Measurements from ENCODE around the gene PLA2G4C. TPM values are rescaled to one million over a fixed set of nuclear protein-coding genes. Genes with fewer than 3 reads are reported as not detected.

The PLA2G4C gene
- total and polyA plus RNA-seq, 2 donors from 2014 or later, result 11.0 to 16.5 TPM

GRCh38 chr19:48118131-48118517 lies 7.5 kb upstream of the PLA2G4C start:
- Histone ChIP-seq H3K9ac (ENCODE audit: low read length in 3 of 3) (no peak overlapping the region), H3K27me3 (ENCODE audit: control insufficient read depth, insufficient read depth, low read length) (no peaks in the 10 kb centered on the region), H3K27ac (ENCODE audit: low read depth in 2 of 2, low read length in 2 of 2) (peak overlapping the region in 1 of 2 donors; percentile 77), H3K36me3 (ENCODE audit: control insufficient read depth in 2 of 3, insufficient read depth in 3 of 3, low read length in 3 of 3) (no peaks in the 10 kb centered on the region), H3K4me1 (ENCODE audit: control insufficient read depth in 2 of 3, insufficient read depth in 2 of 3, low read depth in 1 of 3, low read length in 3 of 3) (peaks cover 0 to under 1% (median 0%) of the 10 kb centered on the region in 3 donors), H3K4me3 (ENCODE audit: low read length in 3 of 3) (no peak overlapping the region), H3K9me3 (ENCODE audit: control insufficient read depth in 2 of 3, insufficient read depth in 1 of 3, low read length in 3 of 3) (no peaks in the 10 kb centered on the region)
- FAIRE-seq (no peak), DNase-seq (no peak)
- no peak for TF ChIP-seq CTCF (IDR thresholded peaks at IDR 0.05; ENCODE audit: borderline replicate concordance, extremely low read depth, insufficient read depth)
- intact Hi-C loops (cut with DNase I), result no loop called here

- Histone ChIP-seq H3K4me3 (ENCODE audit: low read length in 3 of 3) (no peak overlapping the region), H3K4me1 (ENCODE audit: control insufficient read depth in 2 of 3, insufficient read depth in 2 of 3, low read depth in 1 of 3, low read length in 3 of 3) (no peaks in the 10 kb centered on the region), H3K9ac (ENCODE audit: low read length in 3 of 3) (no peak overlapping the region), H3K27ac (ENCODE audit: low read depth in 2 of 2, low read length in 2 of 2) (peak overlapping the region in 1 of 2 donors; percentile 77), H3K9me3 (ENCODE audit: control insufficient read depth in 2 of 3, insufficient read depth in 1 of 3, low read length in 3 of 3) (no peaks in the 10 kb centered on the region), H3K27me3 (ENCODE audit: control insufficient read depth, insufficient read depth, low read length) (no peaks in the 10 kb centered on the region), H3K36me3 (ENCODE audit: control insufficient read depth in 2 of 3, insufficient read depth in 3 of 3, low read length in 3 of 3) (no peaks in the 10 kb centered on the region)
- DNase-seq, result peak in 1 of 5 donors; percentile 13
- intact Hi-C loops (cut with DNase I), result no loop called here
- no peak for FAIRE-seq
- no peak for TF ChIP-seq CTCF (IDR thresholded peaks at IDR 0.05; ENCODE audit: borderline replicate concordance, extremely low read depth, insufficient read depth)
Measured at GRCh38 chr19:48117515-48118130, 7.0 kb upstream of the PLA2G4C start.

- FAIRE-seq (no peak), DNase-seq (no peak)
- intact Hi-C loops (cut with DNase I), result no loop called here
- no peaks in the 10 kb centered on the region for H3K27me3 ChIP-seq (ENCODE audit: control insufficient read depth, insufficient read depth, low read length)
- H3K9ac ChIP-seq (ENCODE audit: low read length in 3 of 3), result no peak overlapping the region
- H3K27ac ChIP-seq (ENCODE audit: low read depth in 2 of 2, low read length in 2 of 2), result no peak overlapping the region
- H3K9me3 ChIP-seq (ENCODE audit: control insufficient read depth in 2 of 3, insufficient read depth in 1 of 3, low read length in 3 of 3), result no peaks in the 10 kb centered on the region
- peaks cover 0 to 5% (median 0%) of the 10 kb centered on the region in 3 donors for H3K4me1 ChIP-seq (ENCODE audit: control insufficient read depth in 2 of 3, insufficient read depth in 2 of 3, low read depth in 1 of 3, low read length in 3 of 3)
- H3K4me3 ChIP-seq (ENCODE audit: low read length in 3 of 3), result no peak overlapping the region
- no peaks in the 10 kb centered on the region for H3K36me3 ChIP-seq (ENCODE audit: control insufficient read depth in 2 of 3, insufficient read depth in 3 of 3, low read length in 3 of 3)
- no peak for TF ChIP-seq CTCF (IDR thresholded peaks at IDR 0.05; ENCODE audit: borderline replicate concordance, extremely low read depth, insufficient read depth)
Measured at GRCh38 chr19:48113190-48113917, 2.7 kb upstream of the PLA2G4C start.

Data from kidney (tissue), 14 donors.